H1 (cell line): ENCODE data around the gene DNAJB13. TPM values are rescaled to one million over a fixed set of nuclear protein-coding genes. Genes with fewer than 3 reads are reported as not detected.

Source experiments
- CTCF ChIA-PET: fragments of 300-600 bp; sonication (Branson Sonifier 250); formaldehyde crosslinking; loops from one replicate; lab custom pipeline; 2021; ENCODE audit not compliant: partially characterized antibody; lab: Charles Lee
- POLR2A ChIA-PET: fragments of 300-600 bp; sonication (Branson Sonifier 250); formaldehyde crosslinking; loops from one replicate; lab custom pipeline; 2021; ENCODE audit warnings: inconsistent platforms; ENCODE audit not compliant: partially characterized antibody; lab: Charles Lee
- DNase-seq, 2 experiments: peaks; one replicate each; pipeline versions ENCODE4 v3.0.0 to v3.0.0-alpha.2; 2010 to 2022; ENCODE audit warnings: low spot score in 2 of 2, low read depth in 1 of 2, mixed read lengths in 1 of 2
- FAIRE-seq: peaks from 2 replicates; lab custom pipeline; 2011; peaks lifted over from hg19 to GRCh38; lab: Jason Lieb, UNC
- H2AFZ ChIP-seq: 2 replicates; pipeline ENCODE4 v1.8.1; 2012; ENCODE audit warnings: low read length, inconsistent platforms
- H2AK5ac ChIP-seq: 2 replicates; pipeline ENCODE4 v1.6.1; 2013; ENCODE audit warnings: low read depth, low read length
- H2BK120ac ChIP-seq: replicated peaks from 2 replicates; pipeline ENCODE3; 2013; ENCODE audit warnings: low read depth, low read length, inconsistent platforms
- H2BK12ac ChIP-seq: 2 replicates; pipeline ENCODE4 v1.6.1; 2013; ENCODE audit warnings: low read depth, low read length
- H2BK15ac ChIP-seq: 2 replicates; pipeline ENCODE4 v1.6.1; 2013; ENCODE audit warnings: low read length
- H2BK20ac ChIP-seq: 2 replicates; pipeline ENCODE4 v1.6.1; 2013; ENCODE audit warnings: low read length
- H2BK5ac ChIP-seq: 2 replicates; pipeline ENCODE4 v1.6.1; 2013; ENCODE audit warnings: low read depth, low read length
- H3K14ac ChIP-seq: 2 replicates; pipeline ENCODE4 v1.6.1; 2013; ENCODE audit warnings: inconsistent platforms; ENCODE audit not compliant: insufficient read length
- H3K18ac ChIP-seq: 2 replicates; pipeline ENCODE4 v1.6.1; 2013; ENCODE audit warnings: low read length; ENCODE audit errors: extremely low read depth
- H3K23ac ChIP-seq: 2 replicates; pipeline ENCODE4 v1.6.1; 2013; ENCODE audit warnings: inconsistent platforms; ENCODE audit not compliant: insufficient read length
- H3K23me2 ChIP-seq: 2 replicates; pipeline ENCODE4 v1.6.1; 2013; ENCODE audit warnings: low read depth, low read length
- H3K27ac ChIP-seq: 2 replicates; pipeline ENCODE4 v1.6.1; 2011; ENCODE audit warnings: low read depth, low read length, inconsistent platforms
- H3K27me3 ChIP-seq, 4 experiments: replicated peaks in 1 of 4; 1 replicate in 1 of 4; 2 replicates in 3 of 4; pipeline versions ENCODE4 v1.6.1 to v1.8.1; 2011 to 2013; ENCODE audit warnings: low read length in 3 of 4, mild to moderate bottlenecking in 3 of 4, inconsistent platforms in 2 of 4, mixed read lengths in 2 of 4, moderate library complexity in 1 of 4; ENCODE audit not compliant: control insufficient read depth in 3 of 4, insufficient read depth in 3 of 4; ENCODE audit errors: extremely low read depth in 1 of 4
- H3K36me3 ChIP-seq, 4 experiments: 2 replicates each; pipeline versions ENCODE4 v1.6.1 to v1.8.1; 2011 to 2013; ENCODE audit warnings: mild to moderate bottlenecking in 4 of 4, low read length in 3 of 4, moderate library complexity in 2 of 4, control low read depth in 1 of 4, inconsistent platforms in 1 of 4; ENCODE audit not compliant: insufficient read depth in 4 of 4, control insufficient read depth in 2 of 4
- H3K4ac ChIP-seq: replicated peaks from 2 replicates; pipeline ENCODE3; 2013; ENCODE audit warnings: low read length, low read depth, mixed read lengths, inconsistent platforms; ENCODE audit not compliant: insufficient read length
- H3K4me1 ChIP-seq, 4 experiments: replicated peaks in 1 of 4; 1 replicate in 1 of 4; 2 replicates in 3 of 4; pipeline versions ENCODE4 v1.6.1 to v1.8.1; 2011 to 2013; ENCODE audit warnings: low read length in 3 of 4, inconsistent platforms in 2 of 4, mixed read lengths in 1 of 4; ENCODE audit not compliant: insufficient read depth in 4 of 4, control insufficient read depth in 3 of 4
- H3K4me2 ChIP-seq, 2 experiments: 2 replicates each; pipeline versions ENCODE4 v1.6.1 to v1.8.1; 2011 to 2013; ENCODE audit warnings: low read depth in 2 of 2, low read length in 2 of 2, control low read depth in 1 of 2, inconsistent platforms in 1 of 2, mild to moderate bottlenecking in 1 of 2; ENCODE audit not compliant: insufficient read depth in 1 of 2
- H3K4me3 ChIP-seq, 4 experiments: fragments of 200-600, 300-600 bp in 1 of 4; sonication (generic), shearing (Covaris generic), sonication (Bioruptor Twin) in 1 of 4; 2 replicates each; pipeline versions ENCODE4 v1.5.1 to v1.8.1; 2011 to 2016; ENCODE audit warnings: low read length in 4 of 4, low read depth in 3 of 4, control low read depth in 2 of 4, inconsistent platforms in 2 of 4, mild to moderate bottlenecking in 2 of 4, mixed read lengths in 1 of 4, moderate library complexity in 1 of 4; ENCODE audit not compliant: insufficient read depth in 2 of 4; ENCODE audit errors: extremely low read depth in 1 of 4
- H3K56ac ChIP-seq: replicated peaks from 2 replicates; pipeline ENCODE3; 2013; ENCODE audit warnings: low read depth, mild to moderate bottlenecking, mixed read lengths, low read length, inconsistent platforms; ENCODE audit not compliant: insufficient read length
- H3K79me1 ChIP-seq: 2 replicates; pipeline ENCODE4 v1.6.1; 2013; ENCODE audit warnings: low read depth, low read length, control low read depth
- H3K79me2 ChIP-seq, 2 experiments: 2 replicates each; pipeline versions ENCODE4 v1.6.1 to v1.8.1; 2012 to 2013; ENCODE audit warnings: low read length in 2 of 2, mild to moderate bottlenecking in 2 of 2, inconsistent platforms in 1 of 2; ENCODE audit not compliant: insufficient read depth in 2 of 2, control insufficient read depth in 1 of 2
- H3K9ac ChIP-seq, 4 experiments: replicated peaks in 1 of 4; 1 replicate in 1 of 4; 2 replicates in 3 of 4; pipeline versions ENCODE4 v1.6.1 to v1.8.1; 2011 to 2013; ENCODE audit warnings: low read depth in 3 of 4, low read length in 3 of 4, control low read depth in 2 of 4, mild to moderate bottlenecking in 2 of 4, moderate library complexity in 2 of 4, inconsistent platforms in 1 of 4; ENCODE audit errors: extremely low read depth in 1 of 4
- H3K9me3 ChIP-seq, 2 experiments: 2 replicates each; pipeline versions ENCODE4 v1.6.1 to v1.8.1; 2012 to 2013; ENCODE audit warnings: mild to moderate bottlenecking in 2 of 2, moderate library complexity in 2 of 2, control low read depth in 1 of 2, inconsistent platforms in 1 of 2, low read depth in 1 of 2, low read length in 1 of 2, mixed read lengths in 1 of 2; ENCODE audit not compliant: insufficient read depth in 2 of 2
- H4K20me1 ChIP-seq, 2 experiments: replicated peaks in 1 of 2; 2 replicates each; pipeline versions ENCODE3 to v1.8.1; 2011 to 2013; ENCODE audit warnings: inconsistent platforms in 2 of 2, low read length in 2 of 2, mild to moderate bottlenecking in 1 of 2; ENCODE audit not compliant: insufficient read depth in 2 of 2, control insufficient read depth in 1 of 2
- H4K5ac ChIP-seq: 2 replicates; pipeline ENCODE4 v1.6.1; 2013; ENCODE audit warnings: low read length, low read depth, mixed read lengths, inconsistent platforms; ENCODE audit not compliant: insufficient read length
- H4K8ac ChIP-seq: 2 replicates; pipeline ENCODE4 v1.8.0; 2013; ENCODE audit warnings: mild to moderate bottlenecking, moderate library complexity, low read length, inconsistent platforms; ENCODE audit not compliant: insufficient read depth; ENCODE audit errors: extremely low read depth
- H4K91ac ChIP-seq: replicated peaks from 2 replicates; pipeline ENCODE3; 2013; ENCODE audit warnings: low read length, mixed read lengths, inconsistent platforms; ENCODE audit not compliant: insufficient read length
- ATF2 ChIP-seq: IDR thresholded peaks from 2 replicates; pipeline ENCODE4 v1.6.1; 2012; ENCODE audit warnings: low read length, inconsistent platforms
- EP300 ChIP-seq, 2 experiments: IDR thresholded peaks; 1 replicate in 1 of 2; 2 replicates in 1 of 2; pipeline ENCODE4 v1.6.1; 2011 to 2012; ENCODE audit warnings: low read depth in 2 of 2, low read length in 2 of 2, mild to moderate bottlenecking in 2 of 2, borderline replicate concordance in 1 of 2, inconsistent platforms in 1 of 2, moderate library complexity in 1 of 2
- FOSL1 ChIP-seq: IDR thresholded peaks from 2 replicates; pipeline ENCODE4 v1.6.1; 2011; ENCODE audit warnings: mild to moderate bottlenecking, low read depth, low read length, moderate library complexity; ENCODE audit not compliant: insufficient read depth
- GABPA ChIP-seq: IDR thresholded peaks from 2 replicates; pipeline ENCODE4 v1.6.1; 2011; ENCODE audit warnings: mild to moderate bottlenecking, low read length, moderate library complexity, borderline replicate concordance; ENCODE audit not compliant: insufficient read depth
- GTF2F1 ChIP-seq: IDR thresholded peaks from 2 replicates; pipeline ENCODE4 v1.6.1; 2012; ENCODE audit warnings: low read depth, low read length, improper control_type of control experiment, borderline replicate concordance
- KDM4A ChIP-seq: IDR thresholded peaks from one replicate; pipeline ENCODE4 v1.7.1; 2012; ENCODE audit warnings: low read depth, mild to moderate bottlenecking, moderate library complexity, low read length, inconsistent platforms; ENCODE audit not compliant: severe bottlenecking
- RBBP5 ChIP-seq: IDR thresholded peaks from 2 replicates; pipeline ENCODE4 v1.7.1; 2012; ENCODE audit warnings: low read depth, mild to moderate bottlenecking, inconsistent platforms, low read length, moderate library complexity, borderline replicate concordance
- SUZ12 ChIP-seq: fragments of 200-600 bp; sonication (generic); IDR thresholded peaks from 2 replicates; pipeline ENCODE4 v1.6.1; 2012; ENCODE audit warnings: mild to moderate bottlenecking, inconsistent platforms, low read length, moderate library complexity, mixed read lengths
- TAF1 ChIP-seq: IDR thresholded peaks from 2 replicates; pipeline ENCODE4 v1.6.1; 2011; ENCODE audit warnings: mild to moderate bottlenecking, low read depth, low read length
- WGBS, 2 experiments: shearing (Covaris generic) in 1 of 2; methylation state at CpG; one replicate each; pipeline versions ENCODE4 v1.1.6 to v1.1.7; 2013 to 2015; ENCODE audit warnings: low lambda C conversion rate in 2 of 2, mixed read lengths in 2 of 2, inconsistent platforms in 1 of 2, low coverage in 1 of 2, missing lambda C conversion rate in 1 of 2; ENCODE audit not compliant: insufficient replicate concordance in 2 of 2, insufficient coverage in 1 of 2, insufficient read length in 1 of 2; ENCODE audit errors: extremely low coverage in 1 of 2, missing lambda C conversion rate in 1 of 2; 5-methylcytosine and 5-hydroxymethylcytosine counted together
- polyA plus RNA-seq, 7 experiments: library from polyadenylated mRNA; depleted of rRNA in 3 of 7; stranded (reverse) in 5 of 7; unstranded in 2 of 7; fragments of >200 nt in 5 of 7; fragments of 200-250 nt in 2 of 7; gene quantifications; 1 replicate in 5 of 7; 2 replicates in 1 of 7; 4 replicates in 1 of 7; pipeline versions ENCODE4 v1.2.1 to v1.2.3, GENCODE V29; 2011 to 2013; ENCODE audit warnings: missing spikeins in 2 of 7, mixed read lengths in 2 of 7
- total RNA-seq: library from RNA; stranded (reverse); fragmentation: NEBNext Ultra II Directional; extraction: Animal tissue kit (Norgen Biotek cat#: 25700); gene quantifications from 2 replicates; pipeline ENCODE4 v1.2.1, GENCODE V29; 2021

Gene DNAJB13
- total and polyA plus RNA-seq, 2 of the 8 experiments (the other 6 are each of a cell fraction or from before 2014, with no cell fraction given) = 0.27 TPM; not detected in 1

DNA sequence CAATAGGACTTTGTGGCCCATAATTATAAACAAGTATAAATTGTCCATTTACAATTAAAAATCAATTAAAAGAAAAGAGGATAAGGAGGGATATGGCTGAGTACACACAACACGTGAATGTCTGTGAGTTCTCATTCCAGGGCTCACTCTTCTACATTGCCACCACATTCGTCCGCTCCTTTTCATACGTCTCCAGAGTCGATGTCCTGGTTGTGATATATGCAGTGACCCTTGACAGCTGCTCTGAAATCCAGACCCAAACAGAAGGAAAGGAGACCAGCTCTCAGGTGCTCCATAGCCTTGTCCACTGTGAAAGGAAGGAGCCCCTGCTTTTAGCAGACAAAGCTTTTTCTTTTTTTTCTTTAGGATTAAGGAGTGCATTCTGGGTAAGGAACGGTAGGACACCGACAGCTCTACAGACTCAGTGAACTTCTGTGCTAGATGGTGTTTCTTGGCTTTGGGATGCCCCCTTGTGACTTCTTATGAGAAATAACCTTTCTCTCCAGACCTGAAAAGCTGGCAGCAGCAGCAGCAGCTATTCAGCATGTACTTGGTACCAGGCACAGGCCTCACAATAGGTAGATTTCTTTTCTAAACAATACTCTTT, 19.7 kb upstream of the DNAJB13 start:
- Histone ChIP-seq H3K4me1 (peaks cover 0 to 3% (median 1%) of the 10 kb centered on the region in 4 experiments; a peak in 3 of 7 replicates), H3K9me3 (no peaks in the 10 kb centered on the region; a peak in 1 of 4 replicates), H4K20me1 (no peaks in the 10 kb centered on the region), H3K14ac (no peak overlapping the region), H4K91ac (no peak overlapping the region), H2BK15ac (no peak overlapping the region), H2BK20ac (no peak overlapping the region), H3K18ac (no peak overlapping the region), H4K5ac (peak overlapping the region; percentile 3), H3K79me2 (no peaks in the 10 kb centered on the region), H3K27ac (no peak overlapping the region), H3K27me3 (no peaks in the 10 kb centered on the region), H3K4me2 (no peak overlapping the region; a peak in 1 of 4 replicates), H3K23ac (no peak overlapping the region), H2BK5ac (no peak overlapping the region), H3K56ac (no peak overlapping the region), H3K23me2 (no peaks in the 10 kb centered on the region), H2BK120ac (no peak overlapping the region), H3K9ac (peak overlapping the region in 1 of 4 experiments; percentile 39; a peak in 1 of 7 replicates), H3K36me3 (peaks cover 0 to 18% (median 11%) of the 10 kb centered on the region in 4 experiments; a peak in 4 of 8 replicates), H3K4me3 (no peak overlapping the region), H2BK12ac (no peak overlapping the region), H3K4ac (no peak overlapping the region), H2AFZ (peak overlapping the region; percentile 89), H4K8ac (no peak overlapping the region), H3K79me1 (no peaks in the 10 kb centered on the region), H2AK5ac (no peak overlapping the region)
- DNase-seq = peak; percentile 52 to 53
- FAIRE-seq = peak; percentile 96
- WGBS, 2 experiments = 76% methylated on average over 7 of the region's 7 CpGs; no CpG with 5 or more reads in 1 of the 2 experiments
- CTCF ChIA-PET = interaction anchor here (0.5 to 2.5 kb wide), 41 partner anchors 8 to 580 kb away, joined by 3 to 16 read pairs (median 4); partner anchors contain the start of genes COA4, DNAJB13 and PAAF1
- POLR2A ChIA-PET = interaction anchor here (0.9 to 1.7 kb wide), 9 partner anchors 10 to 324 kb away, joined by 3 to 8 read pairs (median 4); no protein-coding TSS in a partner anchor
- no peak for TF ChIP-seq ATF2
- no peak for TF ChIP-seq FOSL1
- no peak for TF ChIP-seq GTF2F1
- TF ChIP-seq KDM4A = no peak
- TF ChIP-seq SUZ12 = no peak
- 0 out of 3 replicates have a peak, but pooled peaks of 1 of the 2 experiments have one; percentile 20 for TF ChIP-seq EP300 (IDR thresholded peaks at IDR 0.05; ENCODE audit: borderline replicate concordance in 1 of 2, low read depth in 2 of 2, low read length in 2 of 2)
- peak; percentile 46; the same call in 1 of the 2 replicates for TF ChIP-seq TAF1
- TF ChIP-seq RBBP5 = no peak
- no peak for TF ChIP-seq GABPA
